NB4 (cell line): ENCODE measurements around the gene DAD1.

ENCODE experiments used
- CTCF ChIP-seq: IDR thresholded peaks from one replicate; pipeline ENCODE4 v1.5.1; 2012; ENCODE audit warnings: low read depth, low read length
- POLR2A ChIP-seq: IDR thresholded peaks from 2 replicates; pipeline ENCODE4 v1.6.1; 2011; ENCODE audit warnings: mild to moderate bottlenecking; ENCODE audit not compliant: insufficient read length; ENCODE audit errors: extremely low read depth

DNA sequence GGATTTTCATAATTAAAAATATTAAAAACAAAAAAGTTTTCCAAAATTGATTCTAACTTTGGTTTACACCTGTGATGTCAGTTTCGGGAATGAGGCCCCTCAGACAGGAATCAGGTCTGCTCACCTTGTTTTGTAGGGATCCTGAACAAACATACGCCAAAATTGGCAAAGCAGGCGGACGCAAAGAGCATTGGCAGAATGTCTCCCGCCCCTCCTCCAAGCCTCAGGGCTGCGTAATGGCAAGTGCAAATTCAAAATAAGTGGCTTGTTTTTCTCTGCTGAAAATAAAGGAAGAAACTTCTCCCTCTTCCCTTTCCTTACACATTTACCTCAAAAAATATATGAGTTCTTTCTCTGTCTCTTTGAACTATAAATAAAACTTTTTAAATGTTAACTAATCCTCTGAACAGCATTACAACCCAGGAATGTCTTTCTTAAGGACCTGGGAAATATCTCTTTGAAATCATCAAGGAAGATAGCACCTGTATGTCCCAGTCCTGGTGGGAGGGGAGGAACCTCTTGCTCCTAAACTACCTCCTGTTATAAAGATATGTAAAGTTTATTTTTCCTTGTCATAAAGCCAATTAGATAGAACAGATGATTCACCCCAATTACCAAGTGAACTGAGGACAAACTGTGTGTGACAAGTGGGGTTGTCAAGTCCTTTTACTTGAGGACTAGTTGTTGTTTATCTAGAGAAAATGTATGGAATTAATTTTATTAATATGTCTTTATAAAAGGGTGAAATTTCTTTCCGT, 38.7 kb upstream of the DAD1 start:
- no peak for TF ChIP-seq CTCF
- no peak for TF ChIP-seq POLR2A
